ENCODE results near the gene HPCAL4. TPM values are rescaled to one million over a fixed set of nuclear protein-coding genes. Genes with fewer than 3 reads are reported as not detected.

The HPCAL4 gene
- total RNA-seq, 1 donor from 2014 or later = 0.92 TPM

DNA sequence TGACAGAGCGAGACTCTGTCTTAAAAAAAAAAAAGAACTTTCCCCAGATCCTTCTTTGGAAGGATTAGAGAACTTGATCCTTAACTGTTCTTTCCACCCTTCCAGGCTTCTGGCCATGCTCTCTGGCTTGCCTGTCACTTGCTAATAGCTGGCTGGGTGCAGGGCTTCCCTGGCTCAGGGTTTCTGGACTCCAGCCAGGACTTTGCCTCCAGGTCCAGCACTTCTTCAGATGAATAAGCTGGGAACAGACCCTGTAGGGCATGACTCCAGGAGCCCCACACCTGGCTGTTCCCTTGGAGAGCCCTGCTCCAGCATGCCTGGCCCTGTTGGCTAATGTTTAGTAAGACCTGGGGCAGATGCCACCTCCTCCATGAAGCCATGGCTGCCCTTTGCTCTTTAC is 16.0 kb downstream of the HPCAL4 start:
- no peak for DNase-seq

DNA sequence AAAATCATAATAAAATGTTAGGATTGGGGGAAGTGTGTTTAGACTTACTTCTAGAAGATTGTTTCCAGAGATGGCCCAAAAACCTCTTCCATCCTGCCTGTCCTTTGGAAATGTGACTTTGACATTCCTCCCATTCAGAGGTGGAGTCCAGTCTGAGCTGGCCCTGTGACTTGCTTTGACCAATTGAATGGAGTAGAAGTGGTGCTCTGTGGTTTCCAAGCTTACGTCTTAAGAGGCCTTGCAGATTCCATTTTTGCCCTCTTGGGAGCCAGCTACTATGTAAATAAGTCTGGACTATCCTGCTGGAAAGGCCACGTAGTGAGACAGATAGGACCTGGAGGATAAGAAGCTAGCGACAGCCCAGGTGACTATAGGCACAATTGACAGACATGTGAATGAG is 18.0 kb downstream of the HPCAL4 start:
- no peak for DNase-seq

DNA sequence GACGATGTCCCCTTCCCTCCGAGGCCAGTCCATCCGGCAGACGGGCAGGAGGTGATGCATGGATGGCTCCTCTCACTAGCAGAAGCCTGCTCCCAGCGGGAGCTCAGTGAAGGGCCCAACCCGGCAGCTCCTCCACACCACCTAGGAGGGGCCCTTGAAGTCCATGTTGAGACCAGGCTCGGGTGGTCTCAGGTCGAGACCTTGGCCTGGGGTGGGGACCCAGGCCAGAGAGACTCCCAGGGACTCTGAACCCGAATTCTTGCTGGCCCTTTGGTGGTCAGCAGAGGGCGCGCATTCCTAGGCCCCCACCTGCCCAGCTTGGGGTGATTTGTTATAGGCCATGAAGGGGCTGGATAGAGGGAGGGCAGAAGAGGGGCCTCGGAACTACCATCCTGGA is 18.7 kb downstream of the HPCAL4 start:
- no peak for DNase-seq

DNA sequence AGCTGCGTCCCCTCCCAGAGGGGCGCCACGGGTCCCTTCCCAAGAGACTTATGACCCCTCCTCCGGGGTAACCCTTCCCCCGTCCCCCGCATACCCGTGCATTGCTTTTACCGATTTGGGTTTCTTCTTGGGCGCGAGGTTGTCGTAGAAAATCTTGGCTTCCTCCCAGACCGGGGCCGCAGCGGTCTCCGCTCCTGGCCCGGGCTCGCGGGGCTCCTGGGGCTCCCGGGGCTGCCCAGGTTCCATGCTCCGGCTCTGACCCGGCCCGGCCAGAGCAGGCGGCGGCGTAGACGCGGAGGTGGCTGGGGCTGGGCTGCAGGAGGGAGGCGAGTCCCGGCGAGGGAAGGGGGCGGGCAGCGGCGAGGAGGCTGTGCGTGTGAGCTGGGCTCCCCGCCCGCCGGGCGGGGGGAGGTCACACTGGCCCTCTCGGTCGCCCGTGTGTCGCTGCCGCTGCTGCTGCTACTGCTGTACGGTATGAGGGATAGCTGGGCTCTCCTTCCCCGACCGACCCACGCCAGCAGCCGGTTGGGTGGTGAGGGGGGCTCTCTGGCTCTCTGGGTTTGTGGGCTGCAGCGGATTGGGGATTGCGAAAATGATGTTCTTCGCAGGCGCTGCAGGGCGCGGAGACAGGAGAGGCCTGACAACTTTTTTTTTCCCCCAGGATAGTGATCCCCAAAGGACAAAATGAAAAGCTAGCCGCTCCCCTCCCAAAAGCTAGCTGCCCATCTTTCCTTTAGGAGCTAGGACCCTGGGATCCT is 19.3 kb downstream of the HPCAL4 start, which contains the start of gene NT5C1A:
Gene NT5C1A (minus strand): TSS at position 315 of the 758 bp plus-strand sequence. CDS start 69 bp downstream, at position 246.
- DNase-seq = peak; percentile 63

DNA sequence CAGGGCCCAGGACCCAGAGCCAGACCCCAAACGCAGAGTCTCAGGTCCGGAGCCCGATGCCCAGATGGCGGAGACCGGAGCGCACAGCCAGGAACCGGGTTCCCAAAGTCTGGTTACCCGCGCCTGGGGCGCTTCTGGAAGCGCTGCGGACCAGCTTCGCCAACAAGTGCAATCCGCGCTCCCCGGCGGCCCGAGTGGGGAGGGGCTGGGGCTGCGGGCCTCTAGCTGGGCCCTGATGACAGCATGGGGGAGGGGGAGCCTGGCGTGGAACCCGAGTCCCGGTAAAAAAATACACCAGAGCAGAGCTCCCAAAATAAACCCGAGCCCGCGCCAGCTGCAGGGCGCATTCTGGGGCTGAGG is 19.8 kb downstream of the HPCAL4 start:
- DNase-seq = peak; percentile 81

DNA sequence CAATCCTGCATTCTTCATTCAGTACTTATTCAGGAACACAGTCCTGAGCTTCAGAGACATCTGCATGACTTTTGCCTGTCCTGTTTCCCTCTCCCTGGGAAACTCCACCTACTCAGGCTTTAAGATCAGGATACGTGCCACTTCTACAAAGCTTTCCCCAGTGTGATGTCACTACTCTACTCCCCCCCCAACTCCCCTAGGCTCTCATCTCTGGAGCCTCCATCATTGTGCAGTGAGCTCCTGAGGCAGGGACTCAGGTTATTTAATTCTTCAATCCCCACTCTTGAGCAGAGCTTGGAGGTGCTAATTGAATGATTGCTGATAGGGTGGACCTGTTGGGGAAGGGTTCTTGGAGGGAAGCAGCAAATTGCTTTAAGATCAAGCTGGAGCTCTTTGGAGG is 20.5 kb downstream of the HPCAL4 start:
- DNase-seq = no peak

DNA sequence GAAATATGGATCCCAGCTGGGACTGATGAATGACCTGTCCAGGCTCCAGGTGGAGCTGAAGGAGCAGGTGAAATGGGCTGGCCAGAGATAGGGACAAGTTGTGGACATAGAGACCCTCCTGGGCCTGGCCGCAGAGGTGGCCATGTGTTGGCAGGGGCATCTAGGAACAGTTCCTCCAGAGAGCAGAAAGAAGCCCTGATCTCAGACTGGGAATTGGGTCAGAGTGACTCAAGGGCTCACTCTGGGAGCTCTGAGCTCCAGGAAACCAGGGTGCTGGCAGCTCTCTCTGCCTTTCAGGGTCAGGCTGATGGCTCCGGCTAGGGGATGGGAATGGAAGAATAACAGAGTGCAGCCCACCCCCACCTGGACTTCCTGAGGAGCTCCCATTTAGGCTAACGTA is 22.3 kb downstream of the HPCAL4 start:
- DNase-seq = no peak

DNA sequence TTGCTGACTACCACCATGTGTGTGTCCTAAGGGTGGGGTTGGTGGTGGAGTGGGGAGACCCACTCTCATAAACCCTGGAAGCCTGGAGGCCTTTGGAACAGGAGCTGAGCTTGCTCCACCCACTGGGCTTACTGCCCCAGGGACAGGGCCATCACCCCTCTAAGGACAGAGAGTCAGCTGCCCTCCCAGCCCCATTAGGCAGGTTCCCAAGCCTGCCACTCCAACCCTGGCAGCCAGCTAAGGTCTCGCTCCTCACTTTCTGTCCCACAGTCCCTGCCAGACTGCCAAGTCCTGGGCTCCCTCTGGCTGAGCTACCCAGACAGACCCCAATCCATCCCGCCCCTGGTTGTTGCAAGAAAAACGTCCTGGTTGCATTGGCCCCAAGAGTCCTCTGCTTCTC is 23.1 kb downstream of the HPCAL4 start:
- no peak for DNase-seq

DNA sequence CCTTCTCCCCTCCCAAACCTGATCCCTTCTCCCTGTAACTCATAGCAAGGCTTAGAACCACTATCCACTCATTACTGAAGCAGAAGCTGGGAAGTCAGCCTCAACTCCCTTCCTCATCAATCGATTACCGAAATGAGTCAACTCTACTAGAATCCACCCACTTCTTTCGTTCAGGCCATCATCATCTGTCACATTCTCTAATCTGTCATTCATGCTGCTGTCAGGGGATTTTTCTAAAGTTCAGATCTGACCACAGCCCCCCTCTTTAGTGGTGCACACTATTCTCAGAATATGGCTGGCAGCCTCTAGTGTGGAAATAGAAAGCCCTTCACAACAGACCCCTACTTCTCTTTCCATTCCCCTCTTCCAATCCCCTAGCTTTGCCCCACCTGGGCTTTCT is 24.5 kb downstream of the HPCAL4 start:
- DNase-seq = no peak

DNA sequence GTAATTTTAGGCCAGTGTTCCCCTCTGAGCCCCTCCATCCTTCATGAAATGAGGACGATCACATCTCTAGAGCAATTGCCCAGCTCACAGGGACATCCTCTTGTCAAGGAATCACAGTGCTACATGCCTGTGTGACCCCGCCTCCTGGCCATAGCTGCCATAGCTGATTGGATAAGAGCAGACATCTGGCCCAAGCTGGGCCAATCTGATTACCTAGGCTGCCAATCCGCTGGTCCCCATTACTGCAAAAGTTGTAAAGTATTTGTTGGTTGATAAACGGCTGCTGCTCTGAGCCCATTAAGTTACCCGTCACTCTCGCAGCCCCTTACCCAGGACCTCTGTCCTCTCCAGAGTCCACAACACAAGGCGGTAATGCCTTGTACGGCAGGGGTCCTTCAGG is 27.7 kb downstream of the HPCAL4 start:
- no peak for DNase-seq

DNA sequence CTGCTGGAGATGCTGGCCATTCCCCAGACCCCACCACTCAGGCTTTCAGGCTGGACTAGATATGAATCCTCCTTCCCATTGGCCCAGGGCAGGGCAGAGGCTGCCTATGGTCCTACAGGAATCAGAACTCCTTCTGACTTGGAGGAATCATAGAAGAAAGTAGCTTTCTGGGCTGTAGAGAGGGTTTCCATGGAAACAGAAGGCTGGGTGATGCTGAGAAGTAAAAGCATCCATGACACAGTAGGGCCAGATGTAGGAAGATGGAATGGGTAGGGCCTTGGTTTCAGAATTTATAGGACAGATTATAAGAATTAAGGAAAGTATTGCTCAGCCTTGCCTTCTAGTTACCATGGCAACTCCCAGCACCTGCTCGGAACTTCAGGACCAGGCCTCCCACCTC is 28.4 kb downstream of the HPCAL4 start:
- DNase-seq = no peak

DNA sequence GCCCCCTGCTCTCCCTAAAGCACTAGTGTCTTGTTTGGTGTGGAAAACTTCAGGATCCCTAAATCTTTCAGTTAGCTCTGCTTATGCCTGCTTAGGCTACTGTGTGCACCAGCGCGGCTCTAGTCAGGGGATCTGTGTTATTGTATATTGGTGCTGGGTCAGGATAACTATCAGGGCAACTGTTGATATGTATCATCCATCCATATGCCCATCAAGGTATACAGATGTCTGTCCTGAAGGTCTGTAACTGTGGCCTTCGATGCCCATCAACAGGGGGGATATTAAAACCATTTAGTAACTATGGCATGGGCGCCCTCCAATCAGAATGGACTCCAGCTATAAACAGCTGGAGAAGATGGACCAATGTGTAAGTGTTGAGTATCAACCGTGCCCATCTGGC is 31.7 kb downstream of the HPCAL4 start:
- DNase-seq = no peak

DNA sequence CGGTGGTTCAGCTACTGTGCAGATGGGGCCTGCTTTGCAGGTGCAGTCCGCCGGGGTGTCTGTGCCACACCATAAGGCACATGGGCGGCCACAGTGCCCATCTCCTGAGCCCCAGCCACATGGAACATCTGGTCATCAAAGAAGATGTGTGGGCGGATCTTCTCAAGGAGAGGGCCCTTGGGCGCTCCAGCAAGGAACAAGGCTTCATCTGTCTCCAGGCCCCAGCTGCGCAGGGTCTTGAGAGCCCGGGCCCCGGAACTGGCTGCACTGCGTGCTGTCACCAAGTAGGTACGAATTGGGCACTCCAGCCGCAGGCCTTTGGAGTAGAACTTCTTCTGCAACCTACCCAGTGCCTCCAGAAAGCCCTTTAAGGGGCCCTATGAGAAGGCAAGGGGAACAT is 32.1 kb downstream of the HPCAL4 start:
- DNase-seq = no peak

DNA sequence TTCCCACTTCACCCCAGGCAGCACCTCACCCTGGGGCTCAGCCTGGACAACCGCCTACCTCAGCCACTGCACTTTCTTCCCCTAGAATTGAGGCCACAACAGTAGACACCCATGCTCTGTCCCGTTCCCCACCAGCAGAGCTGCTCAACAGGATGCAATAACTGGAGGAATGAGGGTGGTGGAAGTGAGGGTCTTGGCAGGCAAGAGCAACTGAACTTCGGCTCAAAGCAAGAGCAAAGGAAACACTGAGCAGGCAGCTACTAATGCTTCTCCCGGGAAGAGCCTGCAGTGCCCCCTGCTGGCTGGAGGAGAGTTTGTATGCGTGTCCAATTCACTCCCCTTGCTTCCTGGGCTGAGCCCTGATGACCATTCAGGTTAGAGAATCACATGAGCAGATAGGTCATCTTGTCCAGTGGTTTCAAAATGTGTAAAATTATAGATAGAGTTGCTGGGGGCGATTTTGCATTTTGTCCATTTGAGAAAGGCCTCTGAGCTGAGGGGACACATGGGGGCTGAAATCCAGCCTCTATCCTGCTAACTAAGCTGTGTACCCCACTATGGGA is 33.2 kb downstream of the HPCAL4 start:
- peak; percentile 82 for DNase-seq

DNA sequence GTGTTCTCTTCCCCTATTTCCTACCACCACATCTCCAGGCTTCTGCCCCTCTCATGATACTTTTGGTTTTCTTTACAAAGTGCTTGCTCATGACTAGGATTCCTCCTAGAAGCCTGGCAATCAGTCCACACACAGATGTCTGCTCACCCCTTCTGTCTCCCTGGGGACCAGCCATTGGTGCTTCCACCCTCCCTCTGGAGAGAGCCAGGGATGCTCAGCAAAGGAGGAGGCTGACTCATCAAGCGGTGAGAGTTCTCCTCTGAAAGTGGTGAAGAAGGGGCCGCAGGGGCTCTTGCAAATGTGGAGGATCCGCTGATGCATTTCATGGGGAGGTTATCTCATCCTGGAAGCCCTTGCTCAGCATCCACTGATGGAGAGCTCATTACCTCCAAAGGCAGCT is 33.8 kb downstream of the HPCAL4 start:
- DNase-seq = no peak

DNA sequence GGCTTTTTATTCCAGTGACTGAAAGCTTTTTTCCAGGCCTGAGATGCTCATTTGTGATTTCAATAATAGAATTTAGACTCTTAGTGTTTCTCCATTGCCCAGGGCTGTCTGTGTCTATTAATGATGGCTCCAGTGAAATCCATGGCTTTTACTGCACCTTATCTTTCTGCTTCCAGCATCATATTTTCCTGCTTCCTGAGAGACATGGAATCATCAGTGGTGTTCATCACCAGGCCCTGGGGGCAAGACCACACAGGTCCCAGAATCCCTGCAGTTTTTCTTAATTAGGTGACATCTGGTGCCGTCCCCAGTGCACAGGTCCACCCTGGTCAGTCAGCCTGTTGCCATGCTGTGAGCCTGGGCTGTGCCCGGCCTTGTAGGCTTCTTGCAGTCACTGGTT is 34.8 kb downstream of the HPCAL4 start:
- no peak for DNase-seq

DNA sequence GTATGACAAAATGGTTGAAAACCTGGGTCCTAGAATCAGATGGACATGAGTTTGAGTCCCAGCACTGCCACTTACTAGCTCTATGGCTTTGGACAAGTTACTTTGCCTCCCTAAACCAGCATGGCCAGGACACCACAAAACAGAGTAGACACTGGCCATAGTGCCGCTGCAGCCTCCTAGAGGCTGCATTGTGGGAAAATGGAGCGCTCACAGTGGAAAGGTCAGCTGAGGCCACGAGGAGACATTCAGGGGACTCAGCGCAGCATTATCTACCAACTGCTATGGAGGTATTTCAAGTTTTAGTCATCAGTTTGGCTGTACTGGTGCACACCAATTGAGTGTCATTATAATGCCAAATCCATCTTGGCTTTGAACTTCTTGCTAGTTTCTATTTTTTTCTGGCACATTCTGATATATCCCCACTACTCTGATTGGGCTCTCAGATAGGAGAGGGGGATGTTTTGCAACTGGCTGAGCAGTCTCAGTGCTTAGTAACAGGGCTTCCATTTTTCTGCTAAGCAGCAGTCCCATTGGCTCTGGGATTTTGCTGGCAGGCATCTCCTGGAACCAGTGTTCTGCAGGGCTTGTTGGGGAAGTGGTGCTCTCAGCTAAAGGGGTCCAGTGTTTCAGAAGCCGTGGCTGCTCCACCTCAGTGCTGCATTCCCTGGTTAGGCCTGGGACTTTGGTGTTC is 35.5 kb downstream of the HPCAL4 start:
- no peak for DNase-seq

DNA sequence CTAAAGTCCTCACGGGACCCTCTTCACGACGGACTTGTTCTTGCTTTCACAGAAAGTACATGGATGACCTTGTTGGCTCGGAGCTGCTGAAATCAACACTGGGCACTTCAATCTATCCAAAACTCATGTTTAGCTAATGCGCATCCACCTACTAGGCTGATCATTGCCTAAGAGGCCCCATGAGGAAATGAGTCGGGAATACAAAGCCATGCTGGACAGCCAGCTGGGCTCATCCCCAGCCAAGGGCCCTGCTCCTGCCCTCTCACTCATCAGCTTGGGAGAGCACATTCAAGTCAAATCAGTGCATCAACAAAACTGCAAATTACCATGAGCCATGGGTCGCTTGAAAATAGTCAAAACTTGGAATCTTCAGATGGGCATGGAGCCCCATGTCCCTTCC is 36.9 kb downstream of the HPCAL4 start:
- DNase-seq = no peak

DNA sequence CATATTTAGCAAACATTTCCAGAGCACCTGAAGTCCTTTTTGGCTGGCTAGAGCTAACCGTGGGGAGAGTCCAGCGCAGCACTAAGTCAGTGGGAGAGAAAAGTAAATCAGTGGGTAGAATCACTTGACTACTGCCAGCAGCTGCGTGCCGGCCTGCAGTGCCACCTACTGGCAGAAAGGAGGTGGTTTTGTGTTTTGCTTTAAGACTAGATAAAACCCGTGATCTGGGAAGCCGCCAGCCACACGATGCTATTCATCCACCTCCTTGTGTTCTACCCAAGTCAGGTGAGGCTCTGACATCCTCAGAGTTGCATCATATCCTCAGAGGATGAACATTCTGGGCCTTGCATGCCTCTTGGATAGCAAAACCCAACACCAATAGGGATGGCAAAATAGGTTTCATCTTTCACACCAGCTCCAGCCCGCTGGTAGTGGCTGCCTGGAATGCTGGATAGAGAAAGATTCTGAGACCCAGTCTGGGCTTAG is 37.6 kb downstream of the HPCAL4 start:
- peak; percentile 92 for DNase-seq

DNA sequence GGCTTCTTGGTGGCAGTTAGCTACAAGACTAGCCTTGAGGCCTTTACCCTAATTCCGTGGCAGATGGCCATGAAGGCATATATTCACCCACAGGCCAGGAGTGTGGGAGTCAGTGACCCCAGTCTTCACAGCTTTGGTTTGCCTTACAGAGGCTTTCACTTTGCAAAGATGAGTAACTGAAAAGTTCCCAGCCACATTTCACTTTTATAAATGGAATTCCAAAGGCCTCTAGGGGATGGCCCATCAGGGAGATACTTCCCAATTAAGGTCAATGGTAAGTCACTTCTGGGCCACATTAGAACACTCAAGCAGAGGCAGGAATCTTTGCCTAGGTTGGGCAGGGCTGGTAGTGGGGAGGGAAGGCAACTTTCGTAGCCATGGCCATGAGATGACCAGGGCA is 38.7 kb downstream of the HPCAL4 start:
- DNase-seq = no peak

DNA sequence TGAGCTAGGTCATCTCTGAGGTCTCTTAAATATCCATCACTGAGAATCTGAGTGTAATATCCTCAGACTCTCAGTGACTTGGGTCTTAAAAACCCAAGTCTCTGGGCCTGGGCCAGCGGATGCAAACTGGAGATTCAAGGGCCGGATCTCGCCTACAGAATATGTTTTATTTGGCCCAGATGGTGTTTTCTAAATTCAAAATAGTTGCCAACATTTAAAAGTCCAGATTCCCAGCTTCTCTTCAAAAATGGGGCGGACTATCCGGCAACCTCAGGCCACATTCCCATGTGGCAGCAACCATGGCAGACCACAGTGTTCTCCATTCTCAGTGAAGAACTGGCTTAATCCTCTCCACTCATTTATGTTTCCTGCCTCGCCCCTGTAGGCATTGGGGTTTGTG is 39.1 kb downstream of the HPCAL4 start:
- no peak for DNase-seq

DNA sequence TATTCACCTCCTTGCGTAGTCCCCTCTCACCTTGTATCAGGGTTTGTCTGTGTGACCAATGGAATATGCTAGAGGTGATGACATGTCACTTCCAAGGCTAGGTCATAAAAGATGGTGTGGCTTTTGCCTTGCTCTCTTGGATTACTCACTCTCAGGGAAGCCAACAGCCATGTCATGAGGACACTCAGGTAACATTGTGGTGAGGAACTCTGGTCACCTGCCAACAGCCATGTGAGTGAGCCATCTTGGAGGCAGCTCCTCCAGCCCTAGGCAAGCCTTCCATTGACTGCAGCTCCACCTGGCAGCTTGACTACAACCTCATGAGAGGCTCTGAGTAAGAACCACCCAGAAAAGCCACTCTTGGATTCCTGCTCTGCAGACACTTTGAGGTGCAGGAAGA is 40.8 kb downstream of the HPCAL4 start:
- DNase-seq = no peak

DNA sequence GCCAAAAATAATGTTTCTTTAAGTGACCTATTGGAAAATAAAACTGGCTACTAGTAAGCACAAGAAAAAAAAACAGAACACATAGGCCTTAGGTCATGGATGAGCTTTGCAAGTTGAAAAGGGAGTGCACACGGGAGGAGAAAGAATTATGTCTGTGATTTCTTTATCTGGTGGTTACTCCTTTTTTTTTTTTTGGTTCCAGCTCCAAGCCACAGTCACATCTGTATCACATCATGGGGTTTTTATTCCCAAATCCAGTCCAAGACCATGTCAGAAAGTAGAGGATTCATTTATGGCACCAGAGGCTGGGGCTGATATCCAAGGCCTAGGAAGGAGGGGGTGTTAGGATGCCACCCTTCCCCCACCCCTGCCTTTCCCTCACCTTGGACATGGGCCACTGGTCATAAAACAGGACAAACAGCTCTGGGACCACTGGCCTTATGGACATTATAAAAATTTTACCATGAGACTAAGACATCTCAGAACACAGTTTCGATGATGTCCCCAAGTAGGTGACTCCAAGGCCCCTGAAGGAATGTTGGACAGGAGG is 41.5 kb downstream of the HPCAL4 start:
- no peak for DNase-seq
